Progenitor cell of endocrine pancreas (in vitro differentiated cells): Measurements from ENCODE around the gene WDR20. TPM values are rescaled to one million over a fixed set of nuclear protein-coding genes. Genes with fewer than 3 reads are reported as not detected.
"Not testable (repeated sequence)": the region's sequence is repeated elsewhere in the genome, so short reads cannot be mapped to it uniquely, and the experiment has no call there.

ENCODE experiments used
- DNase-seq: peaks from one replicate; pipeline ENCODE4 v3.0.0; 2021; ENCODE audit warnings: low spot score; ENCODE audit not compliant: unreplicated experiment
- H3K27ac Mint-ChIP-seq: 2 replicates; pipeline ENCODE4 v1.8.0; 2021; ENCODE audit warnings: mild to moderate bottlenecking, moderate library complexity, mixed read lengths
- H3K27me3 Mint-ChIP-seq: 2 replicates; pipeline ENCODE4 v1.8.0; 2021; ENCODE audit warnings: mixed read lengths
- H3K36me3 Mint-ChIP-seq: 2 replicates; pipeline ENCODE4 v1.8.0; 2022; ENCODE audit warnings: mixed read lengths; ENCODE audit not compliant: insufficient read depth
- H3K4me1 Mint-ChIP-seq: 2 replicates; pipeline ENCODE4 v1.8.0; 2021; ENCODE audit warnings: low read depth, mixed read lengths
- H3K4me3 Mint-ChIP-seq: 2 replicates; pipeline ENCODE4 v1.8.0; 2021; ENCODE audit warnings: low read depth, mild to moderate bottlenecking, moderate library complexity, mixed read lengths
- H3K9me3 Mint-ChIP-seq: 2 replicates; pipeline ENCODE4 v1.8.0; 2021; ENCODE audit warnings: low read depth, mixed read lengths
- total RNA-seq: library from RNA; stranded (reverse); gene quantifications from 2 replicates; pipeline ENCODE4 v1.2.1, GENCODE V29; 2021
- TF ChIP-seq, protein P1 (sequence below): fragments of 200-600 bp; sonication (generic); IDR thresholded peaks from one replicate; pipeline ENCODE4 v1.5.0; 2021; ENCODE audit warnings: antibody characterized with exemption, mild to moderate bottlenecking; ENCODE audit not compliant: unreplicated experiment

WDR20 gene
- total RNA-seq, 1 donor from 2014 or later = 34.9 TPM

DNA sequence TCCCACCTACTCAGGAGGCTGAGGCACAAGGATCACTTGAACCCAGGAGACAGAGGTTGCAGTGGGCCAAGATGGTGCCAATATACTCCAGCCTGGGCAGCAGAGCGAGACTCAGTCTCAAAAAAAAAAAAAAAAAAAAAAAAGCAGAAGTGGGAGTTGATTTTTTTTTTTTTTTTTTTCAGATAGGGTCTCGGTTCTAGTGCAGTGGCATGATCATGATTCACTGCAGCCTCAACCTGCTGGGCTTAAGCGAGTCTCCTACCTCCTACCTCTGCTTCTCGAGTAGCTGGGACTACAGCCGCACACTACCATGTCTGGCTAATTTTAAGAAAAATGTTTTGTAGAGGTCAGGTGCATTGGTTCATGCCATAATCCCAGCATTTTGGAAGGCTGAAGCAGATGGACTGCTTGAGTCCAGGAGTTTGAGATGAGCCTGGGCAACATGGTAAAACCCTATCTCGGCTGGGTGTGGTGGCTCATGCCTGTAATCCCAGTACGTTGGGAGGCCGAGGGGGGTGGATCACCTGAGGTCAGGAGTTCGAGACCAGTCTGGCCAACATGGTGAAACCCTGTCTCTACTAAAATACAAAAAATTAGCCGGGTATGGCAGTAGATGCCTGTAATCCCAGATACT, 36.5 kb upstream of the WDR20 start:
- Mint-ChIP-seq H3K9me3 (no peaks in the 10 kb centered on the region), H3K36me3 (no peaks in the 10 kb centered on the region), H3K4me1 (no peaks in the 10 kb centered on the region), H3K27me3 (no peaks in the 10 kb centered on the region), H3K4me3 (no peak overlapping the region), H3K27ac (no peak overlapping the region)
- TF ChIP-seq, protein P1, sequence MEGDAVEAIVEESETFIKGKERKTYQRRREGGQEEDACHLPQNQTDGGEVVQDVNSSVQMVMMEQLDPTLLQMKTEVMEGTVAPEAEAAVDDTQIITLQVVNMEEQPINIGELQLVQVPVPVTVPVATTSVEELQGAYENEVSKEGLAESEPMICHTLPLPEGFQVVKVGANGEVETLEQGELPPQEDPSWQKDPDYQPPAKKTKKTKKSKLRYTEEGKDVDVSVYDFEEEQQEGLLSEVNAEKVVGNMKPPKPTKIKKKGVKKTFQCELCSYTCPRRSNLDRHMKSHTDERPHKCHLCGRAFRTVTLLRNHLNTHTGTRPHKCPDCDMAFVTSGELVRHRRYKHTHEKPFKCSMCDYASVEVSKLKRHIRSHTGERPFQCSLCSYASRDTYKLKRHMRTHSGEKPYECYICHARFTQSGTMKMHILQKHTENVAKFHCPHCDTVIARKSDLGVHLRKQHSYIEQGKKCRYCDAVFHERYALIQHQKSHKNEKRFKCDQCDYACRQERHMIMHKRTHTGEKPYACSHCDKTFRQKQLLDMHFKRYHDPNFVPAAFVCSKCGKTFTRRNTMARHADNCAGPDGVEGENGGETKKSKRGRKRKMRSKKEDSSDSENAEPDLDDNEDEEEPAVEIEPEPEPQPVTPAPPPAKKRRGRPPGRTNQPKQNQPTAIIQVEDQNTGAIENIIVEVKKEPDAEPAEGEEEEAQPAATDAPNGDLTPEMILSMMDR = no peak
- no peak for DNase-seq

DNA sequence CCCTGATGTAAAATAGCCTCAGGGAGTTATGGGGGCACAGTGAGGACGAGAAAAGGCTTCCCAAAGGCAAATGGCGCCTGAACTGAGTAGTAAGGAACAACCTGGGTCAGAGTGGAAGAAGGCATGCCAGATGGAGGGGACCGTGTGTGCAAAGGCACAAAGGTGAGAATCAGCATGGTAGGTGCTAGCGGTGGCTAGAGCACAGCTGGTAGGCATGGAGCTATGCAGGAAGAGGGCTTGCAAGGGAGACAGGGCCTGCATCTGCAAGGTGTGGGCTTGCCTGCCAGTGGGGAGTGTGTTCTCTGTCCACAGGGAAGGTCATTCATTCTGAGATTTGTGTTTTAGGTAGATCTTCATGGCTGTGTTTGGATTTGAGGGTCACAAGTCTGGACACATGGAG, 34.3 kb upstream of the WDR20 start:
- peaks cover 8% of the 10 kb centered on the region for H3K9me3 Mint-ChIP-seq
- DNase-seq = no peak
- H3K4me1 Mint-ChIP-seq = no peaks in the 10 kb centered on the region
- H3K4me3 Mint-ChIP-seq = no peak overlapping the region
- TF ChIP-seq, protein P1 = no peak
- H3K27me3 Mint-ChIP-seq = no peaks in the 10 kb centered on the region
- no peak overlapping the region for H3K27ac Mint-ChIP-seq
- peaks cover 5% of the 10 kb centered on the region for H3K36me3 Mint-ChIP-seq

DNA sequence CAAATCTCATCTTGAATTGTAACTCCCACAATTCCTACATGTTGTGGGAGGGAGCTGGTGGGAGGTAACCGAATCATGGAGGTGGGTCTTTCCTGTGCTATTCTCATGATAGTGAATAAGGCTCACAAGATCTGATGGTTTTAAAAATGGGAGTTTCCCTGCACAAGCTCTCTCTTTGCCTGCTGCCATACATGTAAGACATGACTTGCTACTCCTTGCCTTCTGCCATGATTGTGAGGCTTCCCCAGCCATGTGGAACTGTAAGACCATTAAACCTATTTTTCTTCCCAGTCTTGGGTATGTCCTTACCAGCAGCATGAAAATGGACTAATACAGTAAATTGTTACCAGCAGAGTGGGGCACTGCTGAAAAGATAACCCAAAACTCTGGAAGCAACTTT, 30.4 kb upstream of the WDR20 start:
- not testable (repeated sequence) for H3K9me3 Mint-ChIP-seq, H3K27me3 Mint-ChIP-seq, DNase-seq, H3K4me3 Mint-ChIP-seq, H3K27ac Mint-ChIP-seq, H3K4me1 Mint-ChIP-seq, H3K36me3 Mint-ChIP-seq

DNA sequence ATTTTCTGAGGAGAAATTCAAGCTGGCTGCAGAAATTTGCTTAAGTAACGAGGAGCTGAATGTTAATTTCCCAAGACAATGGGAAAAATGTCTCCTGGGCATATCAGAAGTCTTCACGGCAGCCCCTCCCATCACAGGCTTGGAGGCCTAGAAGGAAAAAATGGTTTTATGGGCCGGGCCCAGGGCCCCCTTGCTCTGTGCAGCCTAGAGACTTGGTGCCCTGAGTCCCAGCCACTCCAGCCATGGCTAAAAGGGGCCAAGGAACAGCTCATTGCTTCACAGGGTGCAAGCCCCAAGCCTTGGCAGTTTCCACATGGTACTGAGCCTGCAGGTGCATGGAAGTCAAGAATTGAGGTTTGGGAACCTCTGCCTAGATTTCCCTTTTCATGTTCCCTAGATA, 28.6 kb upstream of the WDR20 start:
- no peak overlapping the region for H3K27ac Mint-ChIP-seq
- H3K36me3 Mint-ChIP-seq = peaks cover 8% of the 10 kb centered on the region
- H3K9me3 Mint-ChIP-seq = peaks cover 8% of the 10 kb centered on the region
- no peaks in the 10 kb centered on the region for H3K27me3 Mint-ChIP-seq
- H3K4me1 Mint-ChIP-seq = peaks cover under 1% of the 10 kb centered on the region
- TF ChIP-seq, protein P1 = no peak
- DNase-seq = no peak
- H3K4me3 Mint-ChIP-seq = no peak overlapping the region

DNA sequence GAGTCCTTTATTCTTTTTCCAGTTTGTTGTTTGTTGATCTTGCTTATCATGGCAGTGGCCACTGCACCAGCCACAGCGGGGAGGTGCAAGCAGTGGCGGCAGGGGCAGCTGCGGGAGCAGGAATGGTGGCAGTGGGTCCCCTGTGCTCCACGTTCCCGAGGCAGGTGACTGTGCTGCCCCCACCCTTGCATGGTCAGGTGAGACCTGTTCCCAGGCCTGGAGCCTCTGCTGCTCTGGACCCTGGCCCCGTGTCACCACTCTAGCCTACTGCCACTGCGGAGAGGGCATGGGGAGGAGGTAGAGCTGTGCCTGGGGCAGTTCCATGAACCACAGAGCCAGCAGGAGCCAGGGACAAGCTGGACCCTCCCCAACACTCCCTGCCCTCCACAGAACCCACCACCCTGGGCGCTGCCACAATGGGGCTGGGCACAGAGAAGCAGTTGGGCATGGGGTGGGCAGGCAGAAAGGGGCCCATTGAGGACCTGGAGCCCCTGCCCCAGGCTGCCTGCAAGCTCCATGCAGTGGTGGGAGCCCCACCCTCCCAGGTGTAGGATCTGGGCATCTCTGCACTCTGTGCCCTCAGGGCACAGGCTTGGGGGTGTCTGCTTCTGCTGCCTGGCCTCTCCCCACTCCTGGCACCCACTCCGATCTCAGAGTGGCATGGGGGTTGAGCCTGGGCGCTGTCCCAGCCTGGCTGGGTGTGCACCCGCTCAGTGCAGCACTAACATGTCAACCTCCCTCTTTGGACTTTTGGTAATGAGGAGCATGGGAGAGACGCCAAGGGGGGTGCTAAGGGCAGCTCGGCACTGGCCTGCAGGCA, 23.1 kb upstream of the WDR20 start:
- Mint-ChIP-seq H3K36me3 (peaks cover 2% of the 10 kb centered on the region), H3K4me1 (peaks cover 3% of the 10 kb centered on the region), H3K27ac (no peak overlapping the region), H3K27me3 (no peaks in the 10 kb centered on the region), H3K9me3 (no peaks in the 10 kb centered on the region), H3K4me3 (no peak overlapping the region)
- DNase-seq = no peak
- TF ChIP-seq, protein P1 = no peak
